GM19397 (cell line): ENCODE results near the gene TARS3.

ENCODE experiments used
- ATAC-seq: cut with Tn5 transposase; IDR thresholded peaks from one replicate; pipeline ENCODE4 v1.9.1; 2021; ENCODE audit warnings: mild to moderate bottlenecking, moderate library complexity; ENCODE audit not compliant: unreplicated experiment

Gene TARS3

DNA sequence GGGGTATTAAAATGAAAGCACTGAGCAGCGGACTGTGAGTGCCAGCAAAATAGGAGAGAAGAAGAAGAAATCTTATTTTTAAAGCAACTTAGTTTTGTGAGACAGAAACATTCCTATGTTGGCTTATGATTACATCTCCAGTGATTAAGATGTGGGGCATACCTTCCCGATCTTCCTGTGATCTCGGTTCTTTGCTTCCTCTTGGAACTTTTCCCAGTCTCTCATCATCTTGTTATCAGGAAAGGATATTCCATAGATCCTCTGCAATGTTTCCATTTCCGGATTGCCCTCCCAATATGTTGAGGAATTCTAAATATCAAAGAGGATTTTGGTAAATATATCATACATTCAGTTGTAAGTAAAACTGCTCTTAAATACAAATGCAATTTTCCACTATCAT is 22.2 kb downstream of the TARS3 start:
- no peak for ATAC-seq

DNA sequence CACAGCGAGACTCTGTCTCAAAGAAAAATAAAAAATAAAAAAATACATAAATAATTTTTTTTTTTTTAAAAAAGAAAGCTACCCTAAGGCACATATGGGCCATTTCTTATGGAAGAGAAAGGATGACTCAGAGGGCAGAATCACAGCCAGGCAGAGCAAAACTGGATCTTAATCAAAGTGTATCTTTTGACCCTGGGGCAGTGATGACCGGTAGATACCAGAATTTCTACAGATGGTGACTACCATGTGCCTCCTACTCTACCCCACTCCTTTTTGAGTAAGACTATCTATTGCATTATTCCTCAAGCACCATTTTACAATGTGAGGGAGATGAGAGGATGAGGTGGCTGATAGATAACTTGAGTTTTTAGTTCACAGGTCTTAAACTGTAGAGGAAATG is 26.0 kb downstream of the TARS3 start:
- ATAC-seq: no peak

DNA sequence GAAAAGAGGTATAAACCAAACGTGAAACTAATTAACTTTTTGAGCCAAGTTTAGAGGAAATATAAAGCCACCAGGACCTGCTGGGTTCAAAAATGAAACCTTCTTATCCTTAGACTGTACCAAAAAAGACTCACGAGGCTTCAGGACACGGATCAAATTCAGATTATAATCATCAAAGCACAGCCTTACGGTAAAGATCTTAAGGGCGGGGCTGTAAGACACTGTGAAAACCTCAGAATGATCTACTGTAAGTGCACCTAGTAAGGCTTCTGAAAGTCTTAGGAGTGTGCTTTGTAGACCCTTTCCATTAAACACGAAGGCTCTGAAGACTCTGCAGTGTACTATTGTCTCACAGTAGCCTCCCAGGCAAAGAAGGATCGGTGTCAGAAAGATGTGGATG is 26.8 kb downstream of the TARS3 start:
- ATAC-seq: no peak

DNA sequence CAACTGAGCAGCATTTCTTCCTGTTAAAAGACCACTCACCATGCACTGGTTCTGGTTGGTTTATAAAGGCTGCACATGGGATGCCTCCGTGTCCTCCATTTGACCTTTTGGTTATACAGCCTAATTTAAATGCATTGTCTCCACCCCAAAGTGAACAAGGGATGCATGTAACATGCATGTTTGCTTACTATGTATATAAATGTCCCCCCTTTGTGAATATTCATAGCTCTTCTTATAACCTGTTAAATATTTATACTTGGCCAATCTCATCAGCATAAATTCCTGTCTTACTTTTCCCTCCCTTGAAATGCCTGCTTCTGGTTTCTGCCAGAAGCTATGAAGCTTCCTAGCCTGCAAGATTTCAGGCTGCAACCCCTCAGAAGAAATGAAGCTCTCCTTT is 27.4 kb downstream of the TARS3 start:
- no peak for ATAC-seq

DNA sequence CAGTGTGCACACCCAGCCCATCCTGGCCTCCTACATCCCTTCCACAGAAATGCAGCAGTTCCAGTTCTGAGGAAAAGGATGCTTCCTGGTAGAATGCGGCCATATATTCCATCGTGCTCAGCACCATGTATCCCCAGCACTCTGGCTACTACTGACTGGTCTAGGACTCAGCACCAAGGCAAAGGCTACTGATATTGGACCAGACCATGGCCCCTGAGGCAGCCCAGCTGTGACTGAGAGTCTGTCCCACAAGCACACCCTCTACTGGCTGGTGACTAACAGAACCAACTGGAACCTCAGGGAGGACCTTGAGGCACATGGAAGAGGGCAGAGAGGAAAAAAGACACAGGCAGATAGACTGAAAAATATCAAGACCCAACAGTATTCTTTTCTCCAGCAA is 30.0 kb downstream of the TARS3 start:
- no peak for ATAC-seq

DNA sequence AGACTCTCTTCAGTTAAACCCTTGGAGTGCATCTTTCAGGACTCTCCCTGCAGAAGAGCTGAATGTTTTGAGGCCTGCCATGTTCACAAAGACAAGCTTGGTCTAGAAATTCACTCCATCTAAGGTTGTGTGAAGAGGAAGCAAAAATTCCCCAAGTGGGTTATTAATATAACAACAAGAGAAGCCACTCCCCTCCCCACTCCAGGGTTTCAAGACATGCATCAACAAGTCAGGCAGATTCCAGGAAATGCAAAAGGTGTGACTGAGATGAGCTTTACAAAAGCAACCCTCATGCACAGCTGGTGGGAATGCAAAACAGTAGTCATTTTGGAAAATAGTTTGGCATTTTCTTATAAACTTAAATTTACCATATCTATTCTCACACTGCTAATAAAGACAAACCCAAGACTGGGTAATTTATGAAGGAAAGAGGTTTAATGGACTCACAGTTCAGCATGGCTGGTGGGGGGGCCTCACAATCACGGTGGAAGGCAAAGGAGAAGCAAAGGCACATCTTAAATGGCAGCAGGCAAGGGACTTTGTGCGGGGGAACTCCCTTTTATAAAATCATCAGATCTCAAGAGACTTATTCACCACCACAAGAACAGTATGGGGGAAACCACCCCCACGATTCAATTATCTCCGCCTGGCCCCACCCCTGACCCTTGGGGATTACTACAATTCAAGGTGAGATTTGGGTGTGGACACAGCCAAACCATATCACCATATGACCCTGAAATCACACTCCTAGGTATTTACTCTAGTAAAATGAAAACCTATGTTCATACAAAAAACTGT is 31.3 kb downstream of the TARS3 start:
- ATAC-seq: no peak

DNA sequence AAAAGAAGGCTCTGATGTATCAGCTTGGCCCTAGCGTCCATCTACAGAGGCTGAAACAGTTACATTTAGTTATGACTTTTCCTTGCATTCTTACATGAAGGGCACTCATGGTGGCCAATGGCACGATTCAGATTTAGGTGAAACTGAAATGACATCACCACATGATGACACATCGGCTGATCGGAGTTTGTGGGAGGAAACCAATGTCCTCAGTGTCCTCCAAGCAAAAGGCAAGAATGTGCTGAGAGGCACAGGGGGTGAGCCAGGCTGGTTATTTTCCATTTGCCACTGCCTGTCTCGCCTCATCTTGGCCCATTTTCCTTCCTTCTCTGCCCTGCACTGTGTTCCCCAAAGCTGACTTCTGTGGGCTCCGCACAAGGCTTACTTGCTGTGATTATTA is 34.4 kb downstream of the TARS3 start:
- ATAC-seq: no peak

DNA sequence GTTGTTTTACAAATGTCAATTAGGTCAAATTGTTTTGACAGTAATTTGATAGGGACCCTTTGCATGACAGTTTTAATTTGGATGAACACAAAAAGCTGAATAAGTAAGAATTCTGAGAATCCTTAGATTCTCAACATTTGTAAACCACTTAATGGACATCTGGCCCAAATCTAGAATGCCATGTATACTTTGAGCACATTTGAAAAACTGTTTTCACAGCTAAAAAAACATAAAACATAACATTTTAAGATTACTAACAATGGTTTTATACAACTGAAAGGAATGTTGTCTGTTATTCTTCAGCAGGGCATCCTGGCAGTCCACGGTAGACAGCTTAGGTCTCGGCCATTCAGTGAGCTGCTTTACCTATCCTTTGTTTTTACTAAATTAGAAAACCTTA is 37.6 kb downstream of the TARS3 start:
- no peak for ATAC-seq

DNA sequence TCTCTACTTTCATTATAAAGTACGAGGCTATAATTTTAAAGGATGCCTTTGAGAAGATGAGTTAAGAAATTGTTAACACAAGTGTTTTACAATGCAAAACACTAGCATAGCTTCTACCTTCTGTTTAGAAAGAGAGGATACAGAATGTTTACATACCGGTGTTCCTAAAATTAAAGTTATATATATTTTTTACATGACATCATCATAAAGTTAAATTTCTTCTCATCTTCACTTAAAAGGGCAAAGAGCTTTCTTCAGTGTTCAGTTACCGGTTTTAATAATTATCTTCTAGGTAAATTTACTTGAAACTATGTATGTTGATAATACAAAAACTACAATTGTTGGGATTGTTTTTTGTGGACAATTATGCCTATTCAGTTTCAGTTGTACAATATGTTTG is 39.4 kb downstream of the TARS3 start:
- ATAC-seq: no peak

DNA sequence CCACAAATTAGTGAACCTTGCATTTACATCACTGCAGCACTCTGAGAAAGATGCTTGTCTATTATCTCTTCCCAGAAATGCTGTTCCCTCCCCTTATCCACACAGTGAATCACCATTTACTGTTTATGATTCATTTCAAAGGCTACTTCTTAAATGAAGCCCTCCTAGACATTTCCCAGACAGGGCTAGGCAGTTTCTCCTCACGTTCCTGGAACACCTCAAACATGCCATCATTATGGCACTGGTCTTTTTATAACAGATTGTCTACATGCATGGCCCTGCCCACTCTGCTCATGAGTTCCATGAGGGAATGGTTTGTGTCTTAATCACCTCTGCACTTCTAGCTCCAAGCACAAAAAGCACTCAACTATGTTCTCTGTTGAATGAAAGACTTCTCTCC is 39.9 kb downstream of the TARS3 start:
- ATAC-seq: no peak

DNA sequence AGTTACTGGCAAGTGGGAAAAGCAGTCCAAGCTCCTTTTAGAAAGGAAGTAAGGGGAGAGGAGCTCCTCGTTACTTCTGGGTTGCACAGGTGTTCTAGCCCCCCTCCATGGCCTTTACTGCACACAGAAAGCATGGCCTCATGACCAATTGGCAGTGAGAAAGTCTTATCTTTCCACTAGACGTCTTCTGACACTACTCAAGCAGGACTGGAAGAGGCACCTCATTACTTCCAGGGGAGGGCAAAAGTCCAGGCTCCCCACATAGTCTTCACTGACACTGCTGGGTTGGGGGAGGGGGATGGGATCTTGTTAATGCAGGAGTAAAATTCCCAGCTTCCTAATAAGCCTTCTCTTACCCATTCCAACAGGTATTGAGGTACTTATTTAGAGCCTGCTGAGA is 44.5 kb downstream of the TARS3 start:
- ATAC-seq: no peak

DNA sequence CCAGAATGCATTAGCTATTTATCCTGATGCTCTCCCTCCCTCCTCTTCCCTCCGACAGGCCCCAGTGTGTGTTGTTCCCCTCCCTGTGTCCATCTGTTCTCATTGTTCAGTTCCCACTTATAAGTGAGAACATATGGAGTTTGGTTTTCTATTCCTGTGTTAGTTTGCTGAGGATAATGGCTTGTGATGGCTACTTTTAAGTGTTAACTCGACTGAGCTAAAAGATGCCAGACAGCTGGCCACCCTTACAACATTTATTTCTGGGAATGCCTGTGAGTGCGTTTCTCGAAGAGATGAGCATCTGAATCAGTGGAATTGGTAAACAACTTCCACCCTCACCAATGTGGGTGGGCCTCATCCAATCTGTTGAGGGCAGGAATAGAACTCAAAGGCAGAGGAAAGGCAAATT is 47.3 kb downstream of the TARS3 start:
- ATAC-seq: no peak

DNA sequence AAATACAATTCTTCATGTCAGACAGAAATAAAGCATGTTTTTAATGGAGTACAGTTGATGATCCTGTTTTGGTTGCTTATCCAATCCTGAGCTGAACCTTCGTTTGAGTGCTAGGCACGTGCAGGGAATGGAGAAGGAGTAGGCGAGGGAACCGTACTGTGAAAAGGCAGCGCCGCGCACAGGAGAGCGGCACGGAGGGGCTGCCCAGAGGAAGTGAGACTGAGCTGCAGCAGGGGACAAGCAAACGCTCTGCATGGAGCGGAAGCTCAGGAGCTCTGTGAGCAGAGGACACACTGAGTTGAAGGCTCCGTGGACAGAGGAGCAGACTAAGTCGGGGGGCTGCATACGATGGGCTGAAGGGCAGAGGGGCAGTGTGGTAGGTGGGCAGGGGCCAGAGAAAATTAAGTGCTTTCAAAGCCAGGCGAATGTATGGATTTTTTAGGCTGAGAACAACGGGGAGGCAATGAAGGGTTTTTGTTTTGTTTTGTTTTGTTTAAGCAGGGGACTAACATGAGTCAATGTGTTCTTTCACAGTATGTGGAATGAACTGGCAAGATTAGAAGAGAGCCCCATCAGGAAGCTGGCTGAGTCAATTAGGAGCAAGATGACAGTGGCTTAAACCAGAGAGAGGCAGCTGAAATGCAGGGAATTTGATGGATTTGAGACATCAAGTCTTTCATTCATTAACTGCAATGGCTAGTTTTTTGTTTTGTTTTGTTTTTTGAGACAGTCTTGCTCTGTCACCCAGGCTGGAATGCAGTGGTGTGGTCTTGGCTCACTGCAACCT is 48.3 kb downstream of the TARS3 start:
- no peak for ATAC-seq

DNA sequence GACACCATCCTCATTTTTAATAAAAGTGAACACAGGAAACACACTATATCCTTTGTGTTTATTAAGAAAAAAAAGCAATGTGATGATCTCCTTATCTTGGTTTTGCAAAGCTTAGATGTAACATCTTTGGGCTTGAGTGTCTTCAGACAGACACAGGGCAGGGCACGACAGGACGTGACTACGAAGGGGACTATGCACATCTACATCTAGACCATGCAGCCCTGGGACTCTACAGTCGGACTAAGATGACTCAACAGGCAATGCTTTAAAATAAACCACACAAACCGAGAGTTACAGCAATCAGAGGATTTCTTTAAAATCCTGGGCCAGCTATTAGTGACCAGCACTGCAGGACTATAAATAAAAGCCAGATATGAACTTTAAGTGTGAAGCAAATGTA is 49.3 kb downstream of the TARS3 start:
- ATAC-seq: no peak

DNA sequence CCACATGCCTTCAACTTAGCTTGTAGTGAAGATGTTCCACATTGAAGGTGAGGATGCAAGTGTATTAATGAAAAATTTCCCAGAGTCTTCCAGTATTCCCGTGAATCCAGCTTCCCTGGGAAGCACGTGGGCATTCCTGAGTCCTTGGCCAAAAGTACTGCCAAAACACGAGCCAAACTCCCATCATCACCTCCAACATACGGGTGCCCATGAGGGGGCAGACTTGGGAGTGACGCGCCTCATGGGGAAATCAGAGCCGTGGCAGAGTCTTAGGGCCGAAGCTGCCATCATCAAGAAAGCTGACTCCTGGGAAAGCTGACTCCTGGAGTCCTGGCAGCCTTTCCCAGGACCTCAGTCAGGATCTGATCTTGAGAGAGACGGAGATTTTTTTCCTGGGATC is 52.0 kb downstream of the TARS3 start:
- no peak for ATAC-seq

DNA sequence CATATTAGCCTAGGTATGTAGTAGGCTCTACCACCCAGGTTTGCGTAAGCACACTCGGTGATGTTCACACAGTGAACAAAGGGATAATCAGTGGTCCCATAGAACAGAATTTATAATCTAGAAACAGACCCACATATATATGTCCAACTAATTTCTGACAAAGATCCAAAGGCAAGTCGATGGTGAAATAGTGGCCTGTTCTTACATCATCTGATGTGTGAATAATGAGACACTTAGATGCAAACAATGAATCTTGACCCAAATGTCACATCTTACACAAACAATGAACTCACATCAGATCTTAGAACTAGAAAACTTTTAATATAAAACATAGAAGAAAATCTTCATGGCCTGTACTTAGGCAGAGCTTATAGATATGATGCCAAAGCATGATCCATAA is 54.5 kb downstream of the TARS3 start:
- no peak for ATAC-seq

DNA sequence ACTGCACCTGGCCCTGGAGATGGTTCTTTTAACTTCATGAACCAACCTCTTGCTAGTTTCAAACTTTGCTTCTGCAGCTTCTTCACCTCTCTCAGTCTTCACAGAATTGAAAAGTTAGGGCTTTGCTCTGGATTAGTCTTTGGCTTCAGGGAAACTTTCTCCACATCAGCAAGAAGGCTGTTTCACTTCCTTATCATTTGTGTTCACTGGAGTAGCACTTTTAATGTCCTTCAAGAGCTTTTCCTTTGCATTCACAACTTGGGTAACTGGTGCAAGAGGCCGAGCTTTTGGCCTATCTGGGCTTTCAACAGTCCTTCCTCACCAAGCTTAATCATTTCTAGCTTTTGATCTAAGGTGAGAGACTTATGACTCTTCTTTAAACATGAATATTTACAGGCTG is 56.4 kb downstream of the TARS3 start:
- no peak for ATAC-seq

DNA sequence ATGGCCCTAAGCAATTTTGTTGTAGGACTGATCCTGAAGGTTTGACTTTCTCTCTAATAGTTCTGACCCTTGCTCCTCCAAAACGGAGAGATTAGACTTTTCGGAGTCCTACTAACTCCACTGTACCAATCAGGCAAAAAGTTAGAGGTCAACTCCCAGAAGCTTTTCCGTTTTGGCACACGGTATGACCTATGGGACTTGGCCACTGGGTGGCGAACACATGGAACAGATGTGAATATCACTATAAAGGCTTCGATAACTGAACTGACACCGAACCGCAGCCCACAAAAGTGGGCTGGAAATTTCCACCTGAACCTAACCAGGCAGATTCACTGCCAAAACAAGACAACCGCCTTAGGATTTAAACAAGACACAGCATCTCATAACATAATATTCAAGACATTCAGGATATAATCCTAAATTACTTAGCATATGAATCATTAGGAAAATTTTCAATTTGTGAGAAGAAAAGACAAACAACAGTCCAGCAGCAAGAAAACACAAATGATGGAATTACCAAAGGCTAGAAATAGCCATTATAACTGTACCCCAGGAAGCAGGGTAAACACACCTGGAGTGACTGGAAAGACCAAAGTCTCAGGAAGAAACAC is 59.9 kb downstream of the TARS3 start:
- ATAC-seq: no peak

DNA sequence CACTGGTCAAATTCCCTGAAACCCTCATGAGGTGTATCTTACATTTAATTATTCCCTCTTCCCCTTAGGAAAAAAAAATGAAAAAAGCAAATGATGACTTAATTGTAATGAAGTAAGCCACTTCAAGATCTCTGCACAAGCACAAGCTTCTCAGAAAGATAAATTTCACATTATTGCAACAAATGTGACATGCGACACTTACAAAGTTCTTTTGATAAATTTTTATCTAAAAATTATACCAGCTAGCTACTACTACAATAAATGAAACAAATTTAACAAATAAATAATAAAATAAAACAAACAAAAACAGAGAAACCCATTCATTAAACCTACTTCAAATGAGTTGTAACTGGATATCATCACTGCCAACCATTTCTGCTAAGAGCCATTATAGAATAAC is 62.1 kb downstream of the TARS3 start:
- no peak for ATAC-seq

DNA sequence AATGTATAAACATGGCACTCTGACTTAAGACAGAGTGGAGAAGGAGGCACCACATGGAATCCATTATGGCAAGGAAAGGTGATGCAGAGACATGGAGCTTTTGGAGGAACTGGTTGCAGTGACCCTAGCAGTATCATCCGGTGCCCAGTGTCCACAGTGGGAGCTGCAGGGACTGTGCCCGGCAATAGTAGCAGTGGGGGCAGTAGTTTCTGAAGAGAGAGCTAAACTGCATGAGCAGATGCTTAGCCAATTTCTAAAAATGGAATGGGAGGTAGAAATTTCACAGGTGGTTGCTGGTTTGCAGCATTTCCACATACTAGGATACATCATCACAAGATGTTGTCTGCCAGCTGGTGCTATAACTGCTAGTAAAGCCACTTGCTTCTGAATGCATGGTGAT is 64.3 kb downstream of the TARS3 start:
- no peak for ATAC-seq

DNA sequence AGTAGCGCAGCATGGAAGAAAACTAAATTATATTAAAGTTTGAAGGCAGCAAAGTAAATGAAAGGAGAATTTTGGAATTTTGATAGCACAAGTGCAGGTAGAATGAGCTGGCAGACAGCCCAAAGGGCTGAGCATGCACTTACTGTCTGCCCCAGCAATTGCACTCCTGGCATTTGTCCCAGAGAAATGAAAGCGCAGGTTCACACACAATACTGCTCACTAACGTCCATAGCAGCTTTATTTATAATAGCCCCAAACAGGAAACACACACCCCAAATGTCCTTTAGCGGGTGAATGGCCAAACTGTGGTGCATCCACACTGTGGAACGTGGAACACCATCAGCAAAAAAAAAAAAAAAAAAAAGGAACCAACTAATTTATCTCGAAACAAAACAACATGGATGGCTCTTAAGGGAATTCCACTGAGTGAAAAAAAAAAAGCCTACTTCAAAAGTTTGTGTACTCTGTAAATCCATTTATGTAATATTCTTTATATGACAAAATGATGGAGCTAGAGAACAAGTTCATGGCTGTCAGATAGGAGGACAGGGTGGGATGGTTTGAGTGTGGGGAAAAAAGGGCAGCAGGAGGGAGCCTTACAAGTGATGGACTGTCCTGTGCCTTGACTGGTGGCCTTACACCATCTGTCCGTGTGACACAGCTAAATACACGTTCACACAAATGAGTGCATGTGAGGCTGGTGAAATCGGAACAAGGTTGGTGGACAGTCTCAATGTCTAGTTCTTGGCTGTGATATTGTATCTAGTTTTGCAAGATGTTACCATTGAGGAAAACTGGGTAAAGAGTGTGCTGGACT is 66.1 kb downstream of the TARS3 start:
- no peak for ATAC-seq
